ENCODE data around the gene HLA-DQB2. TPM values are rescaled to one million over a fixed set of nuclear protein-coding genes. Genes with fewer than 3 reads are reported as not detected.

HLA-DQB2 gene
- total and polyA plus RNA-seq, 9 of the 15 experiments (the other 6 are each of a cell fraction or from before 2014, with no cell fraction given): not detected

DNA sequence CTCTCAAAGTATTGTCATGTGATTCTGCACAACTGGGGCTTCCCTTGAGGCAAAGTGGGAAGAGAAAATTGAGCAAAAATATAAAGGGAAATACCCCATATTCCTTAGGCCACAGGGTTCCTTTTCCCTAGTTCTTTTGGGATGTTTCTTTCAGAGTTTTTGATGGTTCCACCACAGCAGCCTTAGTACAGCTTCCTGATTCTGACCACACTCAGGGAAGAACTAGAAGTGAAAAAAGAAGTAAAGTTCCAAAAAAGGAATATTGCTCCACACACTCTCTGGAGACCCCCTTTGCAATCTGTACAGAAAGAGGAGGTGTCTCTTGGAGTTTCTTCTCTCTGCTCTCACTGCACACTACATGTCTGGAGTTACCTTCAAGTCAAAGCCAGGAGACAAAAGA is 50.1 kb downstream of the HLA-DQB2 start (continued):
- TF ChIP-seq, protein P1, sequence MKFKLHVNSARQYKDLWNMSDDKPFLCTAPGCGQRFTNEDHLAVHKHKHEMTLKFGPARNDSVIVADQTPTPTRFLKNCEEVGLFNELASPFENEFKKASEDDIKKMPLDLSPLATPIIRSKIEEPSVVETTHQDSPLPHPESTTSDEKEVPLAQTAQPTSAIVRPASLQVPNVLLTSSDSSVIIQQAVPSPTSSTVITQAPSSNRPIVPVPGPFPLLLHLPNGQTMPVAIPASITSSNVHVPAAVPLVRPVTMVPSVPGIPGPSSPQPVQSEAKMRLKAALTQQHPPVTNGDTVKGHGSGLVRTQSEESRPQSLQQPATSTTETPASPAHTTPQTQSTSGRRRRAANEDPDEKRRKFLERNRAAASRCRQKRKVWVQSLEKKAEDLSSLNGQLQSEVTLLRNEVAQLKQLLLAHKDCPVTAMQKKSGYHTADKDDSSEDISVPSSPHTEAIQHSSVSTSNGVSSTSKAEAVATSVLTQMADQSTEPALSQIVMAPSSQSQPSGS (CRISPR knock-in tag; IDR thresholded peaks at IDR 0.05): no peak
- TF ChIP-seq, protein P2, sequence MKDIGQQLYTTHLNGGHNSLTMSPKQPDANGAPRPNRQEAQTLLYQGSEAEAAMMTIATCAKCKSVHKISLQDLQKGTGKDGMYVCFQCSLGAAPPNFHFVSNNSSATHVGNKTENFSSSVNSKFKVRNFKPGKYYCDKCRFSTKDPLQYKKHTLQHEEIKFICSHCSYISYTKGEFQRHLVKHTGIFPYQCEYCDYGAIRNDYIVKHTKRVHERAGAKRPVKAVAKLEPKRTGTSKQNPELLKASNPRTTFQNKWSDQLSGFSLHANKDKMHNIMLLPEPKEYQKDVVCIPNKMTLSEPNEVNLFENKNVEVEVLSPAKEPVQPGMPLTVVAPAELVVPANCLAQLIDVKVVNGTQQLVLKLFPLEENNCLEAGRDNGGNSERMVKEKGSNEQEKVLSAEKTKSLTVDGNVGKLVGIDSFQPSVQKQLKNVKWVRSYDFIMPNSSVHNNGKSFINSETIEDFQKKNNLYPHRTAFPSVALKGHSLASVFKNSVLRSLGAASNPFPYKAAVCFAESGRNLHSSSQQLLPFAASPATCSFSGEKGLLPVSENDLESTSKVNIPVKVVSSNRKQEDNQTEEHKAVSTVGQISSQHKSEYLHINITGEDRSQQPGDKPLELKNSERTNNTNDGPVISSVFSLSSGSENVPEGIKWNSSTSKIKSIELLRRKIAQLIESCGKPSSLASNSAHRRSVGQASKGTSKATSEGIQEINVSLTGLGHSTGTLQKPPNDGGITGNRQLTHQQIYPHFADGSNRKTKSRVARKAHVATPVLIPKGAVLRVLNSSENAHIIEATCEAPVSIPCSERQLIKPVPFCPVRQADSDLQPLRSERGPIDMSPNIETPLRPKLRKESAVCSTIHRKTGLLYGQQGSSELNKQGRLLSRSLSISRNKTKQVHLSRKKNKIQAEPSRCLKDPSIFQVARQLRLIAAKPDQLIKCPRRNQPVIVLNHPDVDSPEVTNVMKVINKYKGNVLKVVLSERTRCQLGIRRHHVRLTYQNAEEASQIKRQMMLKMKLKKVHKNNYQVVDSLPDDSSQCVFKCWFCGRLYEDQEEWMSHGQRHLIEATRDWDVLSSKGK (CRISPR knock-in tag; IDR thresholded peaks at IDR 0.05): no peak
- TF ChIP-seq, protein P3, sequence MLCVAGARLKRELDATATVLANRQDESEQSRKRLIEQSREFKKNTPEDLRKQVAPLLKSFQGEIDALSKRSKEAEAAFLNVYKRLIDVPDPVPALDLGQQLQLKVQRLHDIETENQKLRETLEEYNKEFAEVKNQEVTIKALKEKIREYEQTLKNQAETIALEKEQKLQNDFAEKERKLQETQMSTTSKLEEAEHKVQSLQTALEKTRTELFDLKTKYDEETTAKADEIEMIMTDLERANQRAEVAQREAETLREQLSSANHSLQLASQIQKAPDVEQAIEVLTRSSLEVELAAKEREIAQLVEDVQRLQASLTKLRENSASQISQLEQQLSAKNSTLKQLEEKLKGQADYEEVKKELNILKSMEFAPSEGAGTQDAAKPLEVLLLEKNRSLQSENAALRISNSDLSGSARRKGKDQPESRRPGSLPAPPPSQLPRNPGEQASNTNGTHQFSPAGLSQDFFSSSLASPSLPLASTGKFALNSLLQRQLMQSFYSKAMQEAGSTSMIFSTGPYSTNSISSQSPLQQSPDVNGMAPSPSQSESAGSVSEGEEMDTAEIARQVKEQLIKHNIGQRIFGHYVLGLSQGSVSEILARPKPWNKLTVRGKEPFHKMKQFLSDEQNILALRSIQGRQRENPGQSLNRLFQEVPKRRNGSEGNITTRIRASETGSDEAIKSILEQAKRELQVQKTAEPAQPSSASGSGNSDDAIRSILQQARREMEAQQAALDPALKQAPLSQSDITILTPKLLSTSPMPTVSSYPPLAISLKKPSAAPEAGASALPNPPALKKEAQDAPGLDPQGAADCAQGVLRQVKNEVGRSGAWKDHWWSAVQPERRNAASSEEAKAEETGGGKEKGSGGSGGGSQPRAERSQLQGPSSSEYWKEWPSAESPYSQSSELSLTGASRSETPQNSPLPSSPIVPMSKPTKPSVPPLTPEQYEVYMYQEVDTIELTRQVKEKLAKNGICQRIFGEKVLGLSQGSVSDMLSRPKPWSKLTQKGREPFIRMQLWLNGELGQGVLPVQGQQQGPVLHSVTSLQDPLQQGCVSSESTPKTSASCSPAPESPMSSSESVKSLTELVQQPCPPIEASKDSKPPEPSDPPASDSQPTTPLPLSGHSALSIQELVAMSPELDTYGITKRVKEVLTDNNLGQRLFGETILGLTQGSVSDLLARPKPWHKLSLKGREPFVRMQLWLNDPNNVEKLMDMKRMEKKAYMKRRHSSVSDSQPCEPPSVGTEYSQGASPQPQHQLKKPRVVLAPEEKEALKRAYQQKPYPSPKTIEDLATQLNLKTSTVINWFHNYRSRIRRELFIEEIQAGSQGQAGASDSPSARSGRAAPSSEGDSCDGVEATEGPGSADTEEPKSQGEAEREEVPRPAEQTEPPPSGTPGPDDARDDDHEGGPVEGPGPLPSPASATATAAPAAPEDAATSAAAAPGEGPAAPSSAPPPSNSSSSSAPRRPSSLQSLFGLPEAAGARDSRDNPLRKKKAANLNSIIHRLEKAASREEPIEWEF (CRISPR knock-in tag; IDR thresholded peaks at IDR 0.05): no peak
- TF ChIP-seq PURB (CRISPR knock-in tag; IDR thresholded peaks at IDR 0.05; ENCODE audit: low read depth) (no peak), PTTG1 (tag; IDR thresholded peaks at IDR 0.05; ENCODE audit: low read depth) (no peak), RBM25 (IDR thresholded peaks at IDR 0.05; ENCODE audit: low read depth, low read length, severe bottlenecking) (no peak), MCM3 (IDR thresholded peaks at IDR 0.05) (no peak)
- TF ChIP-seq, protein P4, sequence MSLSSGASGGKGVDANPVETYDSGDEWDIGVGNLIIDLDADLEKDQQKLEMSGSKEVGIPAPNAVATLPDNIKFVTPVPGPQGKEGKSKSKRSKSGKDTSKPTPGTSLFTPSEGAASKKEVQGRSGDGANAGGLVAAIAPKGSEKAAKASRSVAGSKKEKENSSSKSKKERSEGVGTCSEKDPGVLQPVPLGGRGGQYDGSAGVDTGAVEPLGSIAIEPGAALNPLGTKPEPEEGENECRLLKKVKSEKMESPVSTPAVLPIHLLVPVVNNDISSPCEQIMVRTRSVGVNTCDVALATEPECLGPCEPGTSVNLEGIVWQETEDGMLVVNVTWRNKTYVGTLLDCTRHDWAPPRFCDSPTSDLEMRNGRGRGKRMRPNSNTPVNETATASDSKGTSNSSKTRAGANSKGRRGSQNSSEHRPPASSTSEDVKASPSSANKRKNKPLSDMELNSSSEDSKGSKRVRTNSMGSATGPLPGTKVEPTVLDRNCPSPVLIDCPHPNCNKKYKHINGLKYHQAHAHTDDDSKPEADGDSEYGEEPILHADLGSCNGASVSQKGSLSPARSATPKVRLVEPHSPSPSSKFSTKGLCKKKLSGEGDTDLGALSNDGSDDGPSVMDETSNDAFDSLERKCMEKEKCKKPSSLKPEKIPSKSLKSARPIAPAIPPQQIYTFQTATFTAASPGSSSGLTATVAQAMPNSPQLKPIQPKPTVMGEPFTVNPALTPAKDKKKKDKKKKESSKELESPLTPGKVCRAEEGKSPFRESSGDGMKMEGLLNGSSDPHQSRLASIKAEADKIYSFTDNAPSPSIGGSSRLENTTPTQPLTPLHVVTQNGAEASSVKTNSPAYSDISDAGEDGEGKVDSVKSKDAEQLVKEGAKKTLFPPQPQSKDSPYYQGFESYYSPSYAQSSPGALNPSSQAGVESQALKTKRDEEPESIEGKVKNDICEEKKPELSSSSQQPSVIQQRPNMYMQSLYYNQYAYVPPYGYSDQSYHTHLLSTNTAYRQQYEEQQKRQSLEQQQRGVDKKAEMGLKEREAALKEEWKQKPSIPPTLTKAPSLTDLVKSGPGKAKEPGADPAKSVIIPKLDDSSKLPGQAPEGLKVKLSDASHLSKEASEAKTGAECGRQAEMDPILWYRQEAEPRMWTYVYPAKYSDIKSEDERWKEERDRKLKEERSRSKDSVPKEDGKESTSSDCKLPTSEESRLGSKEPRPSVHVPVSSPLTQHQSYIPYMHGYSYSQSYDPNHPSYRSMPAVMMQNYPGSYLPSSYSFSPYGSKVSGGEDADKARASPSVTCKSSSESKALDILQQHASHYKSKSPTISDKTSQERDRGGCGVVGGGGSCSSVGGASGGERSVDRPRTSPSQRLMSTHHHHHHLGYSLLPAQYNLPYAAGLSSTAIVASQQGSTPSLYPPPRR (CRISPR knock-in tag; IDR thresholded peaks at IDR 0.05; ENCODE audit: borderline replicate concordance): no peak
